Activated CD8-positive, alpha-beta memory T cell treated with anti-CD3 and anti-CD28 coated beads, Interleukin-2, amount 50 U/mL, for 1 hour (primary cell): ENCODE measurements around the gene IGDCC3.

Experiments used
- DNase-seq: peaks from one replicate; pipeline ENCODE4 v3.0.0-alpha.2; 2020; ENCODE audit errors: extremely low read depth

IGDCC3 gene

GRCh38 chr15:65377976-65378366 is at the start of gene IGDCC3:
IGDCC3 (minus strand) TSS chr15:65378002; CDS start chr15:65377788, 214 bp downstream.
- no peak for DNase-seq

- DNase-seq = no peak
Measured at GRCh38 chr15:65426216-65426853, 48.5 kb upstream of the IGDCC3 start.

DNA sequence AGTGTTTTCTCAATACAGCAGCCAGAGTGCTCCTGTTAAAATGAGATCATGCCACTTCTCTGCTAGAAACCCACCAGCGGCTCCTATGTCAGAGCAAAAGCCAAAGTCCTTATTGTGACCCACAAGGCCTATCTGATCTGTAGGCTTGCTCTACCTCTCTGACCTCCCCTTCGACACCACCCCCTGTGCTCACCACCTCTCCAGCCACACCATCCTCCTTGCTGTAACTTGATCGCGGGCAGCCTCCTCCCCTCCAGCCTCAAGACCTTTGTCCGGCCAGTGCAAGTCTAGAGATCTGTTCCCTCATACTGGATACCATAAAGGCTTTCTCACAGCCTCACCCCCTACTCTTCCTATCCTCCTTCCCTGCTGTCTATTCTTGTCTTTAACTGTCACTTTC is 46.9 kb upstream of the IGDCC3 start:
- no peak for DNase-seq

- no peak for DNase-seq
Measured at GRCh38 chr15:65423976-65424679, 46.3 kb upstream of the IGDCC3 start.

GRCh38 chr15:65423150-65423975 is 45.6 kb upstream of the IGDCC3 start:
- no peak for DNase-seq

- DNase-seq = no peak
Measured at GRCh38 chr15:65421360-65422215, 43.8 kb upstream of the IGDCC3 start.

- no peak for DNase-seq
Measured at GRCh38 chr15:65420975-65421359, 43.2 kb upstream of the IGDCC3 start.

DNA sequence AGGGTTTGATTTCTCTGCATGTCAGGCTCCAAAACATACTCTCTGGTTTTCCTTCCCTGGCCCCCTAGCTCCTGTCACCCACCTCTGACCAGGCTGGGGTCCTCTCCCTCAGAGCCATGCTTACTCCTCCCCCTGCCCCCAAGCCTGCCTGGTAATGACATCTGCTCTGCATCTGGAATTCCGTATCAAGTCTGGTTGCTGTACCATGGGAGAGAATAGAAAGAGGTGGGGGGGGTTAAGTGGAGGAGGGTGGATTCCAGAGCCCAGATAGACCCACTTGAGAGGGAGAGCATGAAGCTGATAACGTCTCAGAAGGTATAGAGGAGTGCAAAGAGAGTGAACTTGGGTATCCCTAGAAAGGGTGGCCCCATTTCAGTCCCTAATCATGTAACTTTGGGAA is 40.8 kb upstream of the IGDCC3 start:
- no peak for DNase-seq

DNA sequence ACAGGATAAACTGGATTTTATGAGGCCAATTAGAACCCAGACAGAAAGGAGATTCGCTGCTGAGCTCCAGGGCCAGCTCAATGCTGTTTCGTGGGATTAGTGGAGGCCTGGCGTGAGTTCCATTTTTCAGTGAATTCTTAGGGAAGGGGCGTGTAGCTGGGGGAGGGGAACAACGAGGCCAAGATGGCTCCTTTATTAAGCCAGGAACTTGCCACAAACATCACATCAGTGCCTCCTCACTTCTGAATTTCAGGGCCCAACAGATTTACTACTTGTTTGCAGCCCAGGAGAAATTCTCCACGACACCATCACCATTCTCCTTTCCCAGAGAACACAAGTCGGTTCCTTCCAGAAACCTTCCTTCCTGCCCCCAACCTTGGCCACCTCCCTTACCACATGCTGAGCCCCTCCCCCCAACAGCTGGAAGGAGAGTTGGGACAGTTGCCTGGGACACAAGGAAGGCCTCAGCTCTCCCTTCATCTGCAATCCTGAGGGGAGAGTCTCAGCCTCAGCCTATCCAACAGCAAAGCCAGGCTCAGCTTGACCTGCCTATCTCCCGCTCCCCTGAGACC is 39.1 kb upstream of the IGDCC3 start:
- no peak for DNase-seq

DNA sequence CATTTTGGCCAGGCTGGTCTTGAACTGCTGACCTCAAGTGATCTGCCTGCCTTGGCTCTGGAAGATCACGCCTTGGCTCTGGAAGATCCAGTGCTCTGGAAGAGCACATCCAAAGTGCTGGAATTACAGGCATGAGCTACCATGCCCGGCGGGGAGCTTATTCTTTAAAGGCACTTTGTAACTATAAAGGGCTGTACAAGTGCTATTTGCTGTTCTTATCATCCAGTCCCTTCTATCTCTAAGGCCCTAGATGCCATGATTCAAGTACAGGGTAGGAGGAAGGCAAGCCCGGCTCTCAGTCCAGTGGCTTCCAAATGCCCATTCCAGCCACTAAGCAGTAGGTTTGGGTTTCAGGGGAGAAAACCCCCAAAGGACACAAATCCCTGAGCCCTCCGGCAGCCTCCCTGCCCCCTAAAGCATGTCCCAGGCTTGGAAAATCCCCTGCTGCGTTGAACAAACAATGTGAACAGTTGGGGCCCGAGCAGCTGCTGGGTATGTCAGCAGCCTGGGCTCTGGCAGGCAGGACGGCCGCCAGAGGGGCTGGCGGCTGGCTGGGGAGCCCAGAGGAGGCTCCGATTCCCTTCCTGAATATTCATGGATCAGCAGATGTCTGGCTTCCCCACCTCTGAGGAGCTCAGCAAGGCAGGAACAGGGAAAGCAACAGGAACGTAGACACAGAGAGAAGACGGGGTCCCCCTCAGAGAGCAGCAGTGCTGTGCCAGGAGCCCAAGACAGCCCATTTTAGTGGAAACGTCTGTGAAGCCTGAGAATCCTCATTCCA is 37.2 kb upstream of the IGDCC3 start:
- no peak for DNase-seq

DNA sequence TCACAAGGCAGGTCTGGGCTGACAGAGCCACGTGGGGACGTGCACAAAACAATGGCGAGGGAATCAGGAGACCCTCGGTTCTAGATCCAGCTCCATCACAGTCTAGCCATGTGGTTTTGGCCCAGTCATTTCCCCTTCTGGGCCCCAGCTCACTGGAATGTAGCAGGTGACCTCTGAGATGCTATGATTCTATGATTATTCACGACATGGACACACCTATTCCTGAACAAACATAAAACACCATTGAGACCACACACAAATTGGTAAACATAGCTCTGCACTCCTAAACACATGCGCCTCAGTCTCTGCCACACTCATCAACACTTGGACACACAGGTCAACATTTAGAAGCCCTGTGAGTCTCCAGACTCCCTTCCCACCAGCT is 36.0 kb upstream of the IGDCC3 start:
- DNase-seq = no peak

- DNase-seq = no peak
Measured at GRCh38 chr15:65413051-65413759, 35.4 kb upstream of the IGDCC3 start.

GRCh38 chr15:65412556-65412955 is 34.8 kb upstream of the IGDCC3 start:
- DNase-seq = no peak

GRCh38 chr15:65411465-65412071 is 33.8 kb upstream of the IGDCC3 start:
- no peak for DNase-seq

- DNase-seq = no peak
Measured at GRCh38 chr15:65410972-65411371, 33.2 kb upstream of the IGDCC3 start.

- DNase-seq = no peak
Measured at GRCh38 chr15:65410036-65410435, 32.2 kb upstream of the IGDCC3 start.

GRCh38 chr15:65409036-65409631 is 31.3 kb upstream of the IGDCC3 start:
- DNase-seq = no peak

DNA sequence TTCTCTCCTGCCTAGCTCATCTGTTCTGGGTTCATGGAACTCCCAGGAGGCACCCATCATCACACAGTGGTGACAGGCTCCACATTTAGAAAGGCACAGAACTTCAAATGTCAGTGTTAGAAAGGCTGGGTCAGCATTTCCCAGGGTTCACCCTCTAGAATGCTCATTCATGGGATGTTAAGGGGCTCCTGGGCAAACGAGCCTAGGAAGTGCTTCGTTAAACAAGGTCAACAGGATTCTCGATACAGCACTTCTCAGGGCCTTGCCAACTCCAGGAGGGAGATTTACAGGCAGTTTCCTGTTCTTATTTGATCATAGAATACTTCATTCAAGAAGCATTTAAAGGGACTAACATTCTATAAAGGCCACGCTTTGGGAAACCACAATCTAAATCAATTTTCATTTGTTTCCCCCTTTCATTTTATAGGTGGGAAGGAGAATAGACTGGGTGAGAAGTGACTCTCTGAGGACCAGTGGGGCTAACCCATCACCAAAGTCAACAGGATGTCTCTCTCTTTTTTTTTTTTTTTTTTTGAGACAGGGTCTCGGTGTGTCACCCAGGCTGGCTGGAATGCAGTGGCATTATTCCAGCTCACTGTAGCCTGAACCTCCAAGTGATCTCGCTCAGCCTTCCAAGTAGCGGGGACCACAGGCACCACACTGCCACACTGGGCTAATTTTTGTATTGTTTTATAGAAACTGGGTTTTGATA is 30.7 kb upstream of the IGDCC3 start:
- no peak for DNase-seq
